A549 (cell line): ENCODE data around the gene C15orf39.

Source experiments
- CBX2 ChIP-seq: fragments of 200-600 bp; sonication (generic); IDR thresholded peaks from 2 replicates; pipeline ENCODE4 v1.6.1; 2016; ENCODE audit warnings: low read depth, mild to moderate bottlenecking, borderline replicate concordance
- CHD4 ChIP-seq: fragments of 200-600 bp; sonication (generic); IDR thresholded peaks from 2 replicates; pipeline ENCODE4 v1.6.1; 2016; ENCODE audit warnings: antibody characterized with exemption, mild to moderate bottlenecking, borderline replicate concordance
- CTCF ChIP-seq: fragments of >200 bp; sonication (Bioruptor Twin); formaldehyde crosslinking; IDR thresholded peaks from 3 replicates; pipeline ENCODE4 v1.5.1; 2016
- EP300 ChIP-seq, 2 experiments: fragments of >200 bp; sonication (Bioruptor Twin); formaldehyde crosslinking; IDR thresholded peaks; 2 replicates in 1 of 2; 3 replicates in 1 of 2; pipeline ENCODE4 v1.6.1; 2016 to 2017
- HOXA7 ChIP-seq: fragments of 250-450 bp; sonication (Bioruptor Pico); IDR thresholded peaks from 2 replicates; pipeline ENCODE4 v1.5.0; 2020; ENCODE audit warnings: mild to moderate bottlenecking, moderate library complexity
- POLR2A ChIP-seq: IDR thresholded peaks from 2 replicates; pipeline ENCODE4 v1.6.1; 2012; ENCODE audit warnings: mild to moderate bottlenecking, low read length
- RAD21 ChIP-seq, 2 experiments: fragments of >200 bp in 1 of 2; sonication (Bioruptor Twin) in 1 of 2; formaldehyde crosslinking in 1 of 2; IDR thresholded peaks in 1 of 2; conservative IDR thresholded peaks in 1 of 2; 2 replicates in 1 of 2; 3 replicates in 1 of 2; pipeline ENCODE4 v1.6.1; 2012 to 2018; ENCODE audit warnings: inconsistent platforms in 1 of 2
- RARB ChIP-seq: fragments of 250-450 bp; sonication (Bioruptor Pico); IDR thresholded peaks from 2 replicates; pipeline ENCODE4 v1.8.0; 2021; ENCODE audit warnings: mild to moderate bottlenecking, moderate library complexity
- RFX5 ChIP-seq: fragments of 450-650 bp; IDR thresholded peaks from 2 replicates; pipeline ENCODE4 v1.7.1; 2014; ENCODE audit warnings: antibody characterized with exemption, mild to moderate bottlenecking, moderate library complexity
- TFCP2L1 ChIP-seq: fragments of 250-450 bp; sonication (Bioruptor Pico); IDR thresholded peaks from 2 replicates; pipeline ENCODE4 v1.5.0; 2021; ENCODE audit warnings: mild to moderate bottlenecking
- USF2 ChIP-seq: fragments of 450-650 bp; IDR thresholded peaks from 2 replicates; pipeline ENCODE4 v1.6.1; 2014; ENCODE audit warnings: antibody characterized with exemption

GRCh38 chr15:75215107-75216004 lies 13.7 kb downstream of the C15orf39 start:
- no peak for TF ChIP-seq EP300 (IDR thresholded peaks at IDR 0.05)
- no peak for TF ChIP-seq CTCF
- no peak for TF ChIP-seq RFX5
- TF ChIP-seq TFCP2L1 (CRISPR knock-in tag): no peak
- TF ChIP-seq POLR2A: no peak
- no peak for TF ChIP-seq CBX2
- no peak for TF ChIP-seq USF2
- no peak for TF ChIP-seq RAD21 (conservative IDR thresholded peaks at IDR 0.05 in 1 of 2, IDR thresholded peaks at IDR 0.05 in 1 of 2)
- TF ChIP-seq RARB (CRISPR knock-in tag): no peak
- TF ChIP-seq CHD4: no peak
- no peak for TF ChIP-seq HOXA7 (CRISPR knock-in tag)
